ENCODE results near the gene SUMF1.

Gene SUMF1

GRCh38 chr3:4497005-4497692 is 30.1 kb upstream of the SUMF1 start:
- DNase-seq = no peak

DNA sequence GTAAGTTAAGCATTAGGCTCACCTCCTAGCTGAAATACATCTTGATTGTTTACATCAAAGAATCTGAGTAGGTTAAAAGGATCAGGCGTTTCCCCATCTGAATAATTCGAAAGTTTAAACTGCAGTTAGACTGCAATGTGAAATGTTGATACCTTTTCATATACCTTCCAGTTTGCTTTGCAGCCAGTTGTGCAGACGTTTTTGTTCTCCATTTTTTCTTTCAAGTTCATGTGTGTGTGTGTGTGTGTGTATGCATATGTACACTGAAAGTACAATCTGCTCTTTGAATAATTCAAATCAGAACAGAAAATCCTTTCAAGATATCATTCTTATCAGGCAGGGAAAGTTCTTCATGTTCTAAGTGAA is 29.0 kb upstream of the SUMF1 start:
- no peak for DNase-seq

GRCh38 chr3:4495294-4496086 is 28.4 kb upstream of the SUMF1 start:
- DNase-seq = no peak

DNA sequence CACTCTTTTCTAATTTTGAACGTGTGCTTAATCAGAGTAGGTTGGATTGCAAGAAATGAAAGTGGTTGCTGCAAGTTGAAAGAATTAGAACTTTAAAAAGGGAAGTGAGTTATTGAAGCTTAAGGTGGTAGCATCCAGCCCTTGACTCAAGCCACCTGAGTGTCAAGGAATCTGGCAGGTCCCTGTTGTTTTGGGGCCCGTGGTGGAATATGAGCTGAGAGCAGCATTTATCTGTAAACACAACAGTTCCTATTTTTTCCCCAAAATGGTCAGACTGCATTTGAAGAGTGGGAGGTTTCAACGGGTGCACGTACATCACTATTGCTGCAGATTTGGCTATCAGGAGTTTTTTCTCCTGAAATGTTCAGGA is 27.8 kb upstream of the SUMF1 start:
- no peak for DNase-seq

- no peak for DNase-seq
These were observed 27.1 kb upstream of the SUMF1 start for GRCh38 chr3:4493941-4494894.

DNA sequence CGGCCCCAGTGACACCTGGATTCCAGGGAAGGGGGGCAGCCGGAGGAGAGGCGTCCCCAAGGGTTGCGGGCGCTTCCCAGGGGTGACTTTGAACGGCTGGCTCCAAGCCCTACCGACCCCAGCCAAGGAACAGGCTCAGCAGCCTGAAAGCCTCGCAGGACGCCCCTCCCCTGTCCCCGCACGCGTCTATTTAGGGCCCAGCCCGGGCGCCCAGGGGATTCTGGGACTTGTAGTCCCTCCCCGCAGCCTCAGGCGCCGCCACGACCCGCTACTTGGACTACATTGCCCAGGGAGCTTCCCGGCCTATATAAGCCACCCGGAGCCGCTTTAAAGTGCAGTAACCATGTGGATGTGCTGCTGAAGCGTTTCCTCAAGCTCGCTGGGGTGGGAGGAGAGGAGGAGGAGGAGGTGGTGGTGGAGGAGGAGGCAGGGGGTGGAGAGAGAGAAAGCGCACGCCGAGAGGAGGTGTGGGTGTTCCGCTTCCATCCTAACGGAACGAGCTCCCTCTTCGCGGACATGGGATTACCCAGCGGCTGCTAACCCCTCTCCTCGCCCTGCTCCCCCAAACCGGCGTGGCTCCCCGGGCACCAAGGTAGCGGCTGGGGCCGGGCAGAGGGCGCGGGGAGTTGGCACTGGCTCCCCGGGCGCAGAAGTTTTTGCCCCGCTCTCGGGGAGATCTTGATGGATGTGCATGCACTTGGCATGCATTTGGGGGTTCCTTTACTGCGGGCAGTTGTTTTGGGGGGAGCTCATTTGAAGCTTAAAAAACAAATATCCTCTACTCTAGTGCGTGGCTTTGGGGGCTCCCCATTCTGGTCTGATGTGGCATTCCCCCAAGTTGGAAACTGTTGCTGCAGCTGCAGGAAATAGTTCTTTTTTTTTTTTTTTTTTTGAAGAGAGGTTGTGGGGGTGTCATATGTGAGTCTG is 26.2 kb upstream of the SUMF1 start, which contains the start of gene ITPR1:
TSS of gene ITPR1 (plus strand) at position 335 of the 927 bp plus-strand sequence. CDS start 23,144 bp downstream, outside the sequence.
- DNase-seq = peak; percentile 96

DNA sequence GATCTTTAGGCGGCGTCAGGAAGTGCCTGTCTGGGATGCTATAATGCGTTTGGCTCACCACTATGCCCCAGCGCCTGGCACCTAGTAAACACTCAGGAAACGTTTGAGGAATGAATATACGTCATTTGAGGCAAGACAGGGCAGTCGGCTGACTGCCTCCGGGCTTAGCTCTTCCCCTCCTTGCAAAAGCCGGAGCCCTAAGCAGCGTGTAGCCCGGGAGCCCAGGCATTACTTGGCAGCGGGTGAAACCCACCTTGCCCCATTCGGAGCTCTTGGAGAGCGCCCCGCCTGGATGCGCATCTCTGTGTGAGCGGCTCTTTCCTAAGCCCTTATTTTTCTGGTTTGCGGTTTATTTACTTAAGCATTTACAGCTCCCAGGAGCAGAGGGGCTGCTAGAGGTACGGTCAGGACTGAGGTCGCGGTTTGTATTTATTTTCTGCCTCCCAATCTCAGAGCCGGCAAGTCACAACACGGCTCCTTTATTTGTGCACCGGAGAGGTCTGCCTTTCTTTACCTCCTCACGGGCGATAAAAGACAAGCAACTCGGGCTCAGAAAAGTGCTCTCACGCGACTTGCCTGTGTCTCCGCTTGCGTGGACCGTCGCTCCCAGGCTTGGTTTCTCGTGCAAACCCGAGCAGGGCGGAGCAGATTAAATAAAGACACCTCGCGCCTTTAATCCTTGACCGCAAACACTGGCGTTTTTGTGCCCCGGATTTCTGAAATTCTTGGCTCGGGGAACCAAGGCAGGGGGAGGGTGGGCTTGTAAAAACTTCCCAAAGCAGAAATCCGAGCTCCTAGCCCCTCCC is 25.3 kb upstream of the SUMF1 start:
- DNase-seq = no peak

DNA sequence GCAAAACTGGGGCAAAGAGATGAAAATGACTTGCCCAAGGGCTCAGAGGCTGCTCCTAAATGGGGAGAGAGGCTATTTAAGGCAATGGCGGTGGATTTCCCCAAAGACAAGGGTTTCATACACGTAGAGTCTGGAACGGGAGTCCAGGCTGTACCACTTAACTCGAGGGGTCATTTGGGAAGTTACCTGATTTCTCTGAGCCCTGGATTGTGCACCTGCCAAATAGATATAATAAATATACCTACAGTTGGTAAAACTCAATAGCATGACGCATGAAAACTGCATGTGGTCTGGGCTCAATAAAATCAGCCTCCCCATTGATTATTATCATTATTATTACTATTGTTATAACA is 24.8 kb upstream of the SUMF1 start:
- DNase-seq = no peak

GRCh38 chr3:4478261-4478660 is 11.2 kb upstream of the SUMF1 start:
- DNase-seq = no peak

DNA sequence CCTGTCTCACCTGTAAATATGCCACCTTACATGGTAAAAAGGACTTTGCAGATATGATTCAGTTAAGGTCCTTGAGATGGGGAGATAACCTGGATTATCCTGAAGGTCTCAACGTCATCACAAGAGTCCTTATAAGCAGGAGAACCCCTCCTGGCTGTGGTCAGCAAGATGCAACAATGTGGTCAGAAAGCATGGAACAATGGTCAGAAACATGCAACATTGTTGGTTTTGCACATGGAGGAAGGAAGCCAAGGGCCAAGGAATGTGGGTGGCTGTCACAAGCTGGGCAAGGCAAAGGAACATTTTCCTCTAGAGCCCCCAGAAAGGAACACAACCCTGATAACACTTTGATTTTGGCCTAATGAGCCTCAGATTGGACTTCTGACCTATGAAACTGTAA is 9.4 kb upstream of the SUMF1 start:
- DNase-seq = no peak

DNA sequence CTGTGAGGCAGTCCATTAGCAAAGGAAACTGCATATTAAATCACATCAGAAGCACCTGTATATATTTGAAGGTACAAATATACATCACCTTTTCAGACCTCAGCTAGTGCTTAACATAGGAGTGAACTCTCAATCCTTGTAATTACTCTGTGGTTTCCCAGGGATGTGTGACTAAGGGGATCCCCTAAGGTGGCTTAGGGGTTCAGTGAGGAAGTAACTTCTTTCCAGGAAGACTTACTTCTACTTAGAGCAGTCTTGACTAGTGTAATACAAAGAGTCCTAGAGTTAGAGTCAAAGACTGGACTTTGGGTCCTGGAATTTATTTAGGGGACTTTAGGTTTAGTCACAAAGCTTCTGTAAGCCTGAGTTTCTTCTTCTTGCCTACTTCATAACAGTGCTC is 8.7 kb upstream of the SUMF1 start:
- DNase-seq = no peak

- peak; percentile 57 for DNase-seq
These were observed 7.8 kb upstream of the SUMF1 start for GRCh38 chr3:4474683-4475490.

DNA sequence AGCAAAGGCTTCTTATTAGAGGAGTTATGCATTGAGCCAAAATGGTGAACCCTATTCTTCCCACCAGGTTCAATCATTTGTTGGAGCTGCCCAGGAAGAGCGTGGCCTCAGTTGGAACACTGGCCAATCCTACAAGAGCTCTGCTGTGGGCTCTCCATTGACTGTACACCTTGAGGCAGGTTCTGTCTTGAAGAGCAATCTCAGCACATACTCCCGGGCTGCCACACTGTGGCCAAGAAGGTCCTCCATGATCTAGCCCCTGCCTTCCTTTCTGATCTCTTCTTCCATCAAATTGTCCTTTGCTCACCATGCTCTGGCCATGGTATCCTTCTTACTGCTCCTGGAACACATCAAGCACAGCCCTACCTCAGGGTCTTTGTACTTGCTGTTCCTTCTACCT is 5.7 kb upstream of the SUMF1 start:
- no peak for DNase-seq

DNA sequence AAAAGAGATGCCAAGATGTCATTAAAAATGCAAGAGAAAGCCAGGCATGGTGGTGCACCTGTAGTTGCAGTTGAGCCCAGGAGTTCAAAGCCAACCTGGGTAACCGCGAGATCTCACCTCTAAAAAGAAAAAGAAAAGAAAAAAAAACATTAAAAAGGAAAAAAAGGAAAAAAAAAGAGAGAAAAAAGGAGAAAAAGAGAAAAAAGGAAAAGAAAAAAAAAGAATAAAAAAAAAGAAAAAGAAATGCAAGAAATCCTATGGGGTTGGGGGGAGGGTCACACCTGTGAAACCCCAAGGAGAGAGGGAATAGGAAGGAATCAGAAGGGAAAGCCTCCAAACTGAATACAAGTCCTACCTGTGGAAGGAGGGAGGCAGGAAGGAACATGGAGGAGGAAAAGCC is 5.2 kb upstream of the SUMF1 start:
- DNase-seq = no peak

GRCh38 chr3:4471907-4472306 is 4.8 kb upstream of the SUMF1 start:
- DNase-seq = no peak

DNA sequence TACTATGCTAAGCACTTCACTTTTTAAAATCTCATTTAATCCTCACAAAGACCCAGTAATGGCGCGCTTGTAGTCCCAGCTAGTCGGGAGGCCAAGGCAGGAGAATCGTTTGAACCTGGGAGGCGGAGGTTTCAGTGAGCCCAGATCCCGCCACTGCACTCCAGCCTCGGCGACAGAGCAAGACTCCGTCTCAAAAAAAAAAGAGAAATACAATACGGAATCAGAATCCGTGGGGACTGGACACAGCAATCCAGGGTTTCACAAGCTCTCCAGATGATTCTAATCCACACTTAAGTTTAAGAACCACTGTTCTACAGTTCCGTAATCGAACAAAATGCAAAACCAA is 426 bp upstream of the SUMF1 start:
- no peak for DNase-seq

- no peak for DNase-seq
These were observed 2.5 kb downstream of the SUMF1 start for GRCh38 chr3:4464576-4464975.

DNA sequence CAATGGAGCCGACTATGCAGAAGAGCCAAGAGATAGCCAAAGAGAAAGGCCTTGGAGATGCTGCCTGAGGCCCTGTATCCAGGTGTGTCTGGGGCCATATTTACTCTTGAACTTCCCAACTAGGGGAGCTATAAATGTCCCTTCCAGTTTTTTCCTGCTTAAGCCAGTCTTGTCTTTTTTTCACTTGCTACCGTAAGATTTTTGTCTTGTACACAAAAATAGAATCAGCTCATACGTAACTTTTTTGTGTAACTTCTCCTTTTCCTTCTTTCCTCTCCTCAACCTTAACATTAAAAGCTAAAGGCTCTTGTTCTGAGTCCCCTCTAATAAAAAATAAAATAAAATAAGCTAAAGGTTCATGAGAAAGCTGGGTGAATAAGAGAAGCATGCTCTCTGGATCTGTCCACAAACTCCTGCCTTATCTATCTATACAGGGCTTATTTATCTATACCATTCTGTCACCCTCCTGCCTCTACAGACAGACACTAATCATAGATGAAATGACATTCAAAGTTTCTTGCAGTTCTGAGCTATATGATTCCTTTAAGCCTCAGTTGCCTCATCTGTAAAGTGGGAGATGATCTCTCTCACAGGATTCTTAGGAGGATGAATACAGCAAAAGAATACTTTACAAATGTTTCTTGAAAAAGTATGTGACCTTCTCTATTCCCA is 4.6 kb downstream of the SUMF1 start:
- DNase-seq = no peak

- no peak for DNase-seq
These were observed 5.5 kb downstream of the SUMF1 start for GRCh38 chr3:4461468-4462090.

DNA sequence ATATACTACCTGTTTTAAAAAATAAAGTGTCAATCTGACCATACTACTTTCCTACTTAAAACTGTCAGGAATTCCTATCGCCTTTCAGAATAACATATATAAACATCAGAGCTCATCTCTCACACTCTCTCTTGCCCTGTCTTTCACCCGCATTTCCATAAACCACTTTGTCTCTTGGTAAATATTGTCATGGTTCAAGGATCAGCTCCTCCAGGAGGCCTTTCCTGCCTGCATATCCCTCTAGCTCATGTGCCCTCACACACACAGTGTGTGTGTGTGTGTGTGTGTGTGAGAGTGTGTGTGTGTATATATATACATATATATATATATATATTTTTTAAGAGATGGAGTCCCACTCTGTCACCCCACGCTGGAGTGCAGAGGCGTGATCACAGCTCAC is 6.7 kb downstream of the SUMF1 start:
- no peak for DNase-seq
